Stimulated activated CD8-positive, alpha-beta memory T cell treated with anti-CD3 and anti-CD28 coated beads, Interleukin-7, amount 100 ng/mL, for 4 hours (primary cell): Measurements from ENCODE around the gene SRMS.
A peak's percentile ranks its signal among the peaks of the same experiment; 100 is the strongest.

Experiments
- DNase-seq, 2 donors: peaks; one replicate each; pipeline ENCODE4 v3.0.0-alpha.2; 2020; ENCODE audit warnings: low read depth in 2 of 2

The SRMS gene

GRCh38 chr20:63553251-63553932 is 5.8 kb upstream of the SRMS start:
- DNase-seq, result peak; percentile 73 to 80

- DNase-seq, result peak; percentile 31 to 38
These were observed 5.1 kb upstream of the SRMS start for GRCh38 chr20:63552481-63553249.

DNA sequence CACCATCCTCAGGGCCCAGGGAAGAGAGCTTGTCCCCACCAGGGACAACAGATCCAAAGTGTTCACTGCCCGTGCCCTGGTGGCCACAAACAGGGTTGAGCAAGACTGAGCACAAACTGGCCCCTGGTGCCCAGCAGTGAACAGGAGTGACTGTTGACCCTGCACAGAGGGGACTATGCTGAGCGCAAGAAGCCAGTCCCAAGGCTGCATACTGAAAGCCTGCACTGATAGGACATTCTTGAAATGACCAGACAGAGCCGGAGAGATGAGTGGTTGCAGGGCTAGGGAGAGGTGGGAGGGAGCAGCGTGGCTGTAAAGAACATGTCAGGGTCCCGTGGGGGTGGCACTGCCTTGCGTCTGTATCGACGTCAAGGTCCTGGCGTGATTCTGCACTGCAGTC is 3.5 kb upstream of the SRMS start:
- DNase-seq, result no peak

GRCh38 chr20:63549679-63550282 is 2.2 kb upstream of the SRMS start:
- no peak for DNase-seq

GRCh38 chr20:63549019-63549418 is 1.5 kb upstream of the SRMS start:
- DNase-seq, result no peak

GRCh38 chr20:63548542-63548941 is 993 bp upstream of the SRMS start:
- DNase-seq, result no peak

GRCh38 chr20:63546956-63547724 is 409 bp downstream of the SRMS start:
- no peak for DNase-seq

DNA sequence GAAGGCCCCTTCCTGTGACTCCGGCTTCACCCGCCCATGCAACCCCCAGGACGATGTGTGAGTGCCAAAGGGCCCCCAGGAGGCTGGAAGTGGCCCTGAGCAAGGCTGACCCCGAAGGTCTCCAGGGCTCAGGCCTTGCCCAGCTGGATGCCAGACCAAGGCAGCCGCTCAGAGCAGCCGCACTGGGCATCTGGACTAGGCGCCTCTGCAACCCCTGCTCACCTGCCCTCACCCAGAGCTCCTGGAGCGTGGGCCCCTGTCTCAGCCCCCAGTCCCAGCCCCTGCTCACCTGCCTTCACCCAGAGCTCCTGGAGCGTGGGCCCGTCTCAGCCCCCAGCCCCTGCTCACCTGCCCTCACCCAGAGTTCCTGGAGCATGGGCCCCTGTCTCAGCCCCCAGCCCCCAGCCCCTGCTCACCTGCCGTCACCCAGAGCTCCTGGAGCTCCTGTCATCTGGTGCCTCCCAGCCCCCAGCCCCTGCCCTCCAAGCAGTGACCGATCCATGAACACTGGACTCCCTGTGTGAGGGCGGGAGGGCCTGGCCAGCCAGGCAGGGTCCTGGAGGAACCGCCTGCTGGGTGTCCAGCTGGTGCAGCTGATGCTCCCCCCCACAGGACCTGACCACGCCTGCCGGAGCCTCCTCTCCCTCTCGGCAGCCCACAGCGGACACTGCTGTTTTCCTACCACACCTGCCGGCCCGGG is 1.1 kb downstream of the SRMS start:
- no peak for DNase-seq

- no peak for DNase-seq
These were observed 1.7 kb downstream of the SRMS start for GRCh38 chr20:63545814-63546213.

DNA sequence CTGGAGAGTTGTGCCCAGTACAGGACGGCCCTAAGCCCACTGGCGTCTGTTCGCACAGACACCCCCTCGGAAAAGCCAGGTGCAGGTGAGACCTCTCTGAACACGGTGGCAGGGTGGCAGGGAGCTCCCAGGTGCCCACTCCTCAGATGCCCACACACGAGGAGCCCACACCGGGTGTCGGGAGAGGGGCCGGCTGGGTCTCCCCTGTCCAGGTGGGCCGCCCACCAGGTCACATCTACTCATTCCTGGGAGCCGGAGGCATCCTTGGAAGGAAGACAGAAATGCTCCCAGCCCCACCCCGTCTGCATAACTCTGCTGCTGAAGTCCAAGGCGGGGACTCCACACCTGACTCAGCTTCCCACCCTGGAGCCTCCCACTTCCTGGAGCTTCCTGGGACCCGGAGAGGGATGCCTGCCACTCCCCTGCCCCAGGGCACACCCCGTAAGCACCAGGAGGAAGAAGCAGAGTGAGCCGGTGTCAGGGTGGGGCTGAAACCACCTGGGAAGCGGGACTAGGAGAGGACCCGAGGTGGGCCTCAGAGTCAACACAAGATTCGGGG is 2.5 kb downstream of the SRMS start:
- no peak for DNase-seq

GRCh38 chr20:63544241-63544957 is 3.1 kb downstream of the SRMS start:
- DNase-seq, result no peak

DNA sequence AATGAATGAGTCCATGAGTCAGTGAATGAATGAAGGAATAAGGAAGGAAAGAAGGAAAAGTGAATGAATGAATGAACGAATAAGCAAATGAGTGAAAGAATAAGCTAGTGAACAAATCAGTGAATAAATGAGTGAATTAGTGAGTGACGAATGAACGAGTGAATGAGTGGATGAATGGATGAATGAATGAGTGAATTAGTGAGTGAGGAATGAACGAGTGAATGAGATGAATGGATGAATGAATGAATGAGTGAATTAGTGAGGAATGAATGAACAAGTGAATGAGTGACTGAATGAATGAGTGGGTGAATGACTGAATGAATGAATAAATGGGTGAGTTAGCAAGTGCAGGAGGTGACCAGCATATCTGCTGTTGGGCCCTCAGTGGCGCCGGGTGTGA is 3.8 kb downstream of the SRMS start:
- DNase-seq, result no peak

DNA sequence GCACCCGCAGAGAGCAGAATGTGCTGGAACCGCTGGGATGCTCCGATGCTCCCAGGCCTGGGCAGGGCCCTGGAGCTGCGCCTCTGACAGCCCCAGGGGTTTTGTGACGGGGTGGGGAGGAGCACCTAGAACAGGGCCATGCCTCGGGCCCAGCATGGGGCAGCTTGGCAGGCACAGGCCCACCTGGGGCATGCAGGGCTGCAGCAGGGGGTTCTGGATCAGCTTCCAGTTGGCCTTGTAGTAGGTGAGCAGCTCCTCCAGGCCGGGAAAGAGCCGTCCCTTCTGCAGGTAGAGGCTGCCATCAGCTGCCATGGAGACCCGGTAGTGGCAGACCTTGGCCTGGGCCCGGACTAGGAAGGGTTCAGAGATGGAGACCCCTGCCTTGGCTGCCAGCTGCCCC is 4.4 kb downstream of the SRMS start:
- DNase-seq, result no peak

- no peak for DNase-seq
These were observed 4.9 kb downstream of the SRMS start for GRCh38 chr20:63542696-63543095.

- DNase-seq, result no peak
These were observed 5.5 kb downstream of the SRMS start for GRCh38 chr20:63542031-63542559.

- DNase-seq, result no peak
These were observed 6.2 kb downstream of the SRMS start for GRCh38 chr20:63541371-63541770.

- no peak for DNase-seq
These were observed 6.9 kb downstream of the SRMS start for GRCh38 chr20:63540417-63541186.

- DNase-seq, result no peak
These were observed 7.8 kb downstream of the SRMS start for GRCh38 chr20:63539441-63540370.

DNA sequence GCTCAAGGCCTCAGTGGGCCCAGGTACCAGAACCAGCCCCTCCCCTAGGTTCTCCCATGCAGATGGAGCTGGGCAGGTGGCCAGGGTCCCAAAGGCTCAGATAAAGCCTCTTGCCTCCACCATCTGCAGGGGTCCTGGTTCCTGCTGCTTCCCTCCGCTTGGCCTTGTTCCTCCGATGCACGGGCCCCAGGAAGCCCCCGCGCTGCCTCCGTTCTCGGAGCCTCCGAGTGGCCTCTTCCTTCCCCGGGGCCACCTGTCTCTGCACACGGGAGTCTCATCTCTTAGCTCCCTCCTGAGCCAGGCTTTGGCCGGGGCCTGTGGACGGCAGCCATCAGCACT is 8.5 kb downstream of the SRMS start:
- DNase-seq, result no peak
